ENCODE data around the gene VAC14.
A peak's percentile ranks its signal among the peaks of the same experiment; 100 is the strongest.

The VAC14 gene

GRCh38 chr16:70737377-70738082 lies 63.4 kb downstream of the VAC14 start:
- DNase-seq (ENCODE audit: low read depth): peak; percentile 94
- no peak for TF ChIP-seq CTCF (IDR thresholded peaks at IDR 0.05; ENCODE audit: low read depth, low read length, missing control alignments)
- in situ Hi-C loops (cut with HindIII; ENCODE audit: low sequenced_read_pairs): no loop called here
- no peak overlapping the region for H3K4me3 ChIP-seq (ENCODE audit: low read depth, low read length)

GRCh38 chr16:70736465-70737376 lies 64.2 kb downstream of the VAC14 start:
- no peak for TF ChIP-seq CTCF (IDR thresholded peaks at IDR 0.05; ENCODE audit: low read depth, low read length, missing control alignments)
- in situ Hi-C loops (cut with HindIII; ENCODE audit: low sequenced_read_pairs): no loop called here
- no peak overlapping the region for H3K4me3 ChIP-seq (ENCODE audit: low read depth, low read length)
- DNase-seq (ENCODE audit: low read depth): no peak

GRCh38 chr16:70735141-70735979 lies 65.6 kb downstream of the VAC14 start:
- in situ Hi-C loops (cut with HindIII; ENCODE audit: low sequenced_read_pairs): no loop called here
- DNase-seq (ENCODE audit: low read depth): no peak
- H3K4me3 ChIP-seq (ENCODE audit: low read depth, low read length): no peak overlapping the region
- no peak for TF ChIP-seq CTCF (IDR thresholded peaks at IDR 0.05; ENCODE audit: low read depth, low read length, missing control alignments)

- no peak for TF ChIP-seq CTCF (IDR thresholded peaks at IDR 0.05; ENCODE audit: low read depth, low read length, missing control alignments)
These were observed 66.3 kb downstream of the VAC14 start for GRCh38 chr16:70734522-70735095.

GRCh38 chr16:70730944-70731343 lies 70.0 kb downstream of the VAC14 start:
- TF ChIP-seq CTCF (IDR thresholded peaks at IDR 0.05; ENCODE audit: low read depth, low read length, missing control alignments): no peak
- in situ Hi-C loops (cut with HindIII; ENCODE audit: low sequenced_read_pairs): no loop called here
- no peak overlapping the region for H3K4me3 ChIP-seq (ENCODE audit: low read depth, low read length)
- DNase-seq (ENCODE audit: low read depth): no peak

More at GRCh38 chr16:70734522-70735095, 66.3 kb downstream of the VAC14 start:
- H3K4me3 ChIP-seq (ENCODE audit: low read depth, low read length): no peak overlapping the region
- in situ Hi-C loops (cut with HindIII; ENCODE audit: low sequenced_read_pairs): no loop called here
- no peak for DNase-seq (ENCODE audit: low read depth)

- no peak for DNase-seq (ENCODE audit: low read depth)
- no peak overlapping the region for H3K4me3 ChIP-seq (ENCODE audit: low read depth, low read length)
- in situ Hi-C loops (cut with HindIII; ENCODE audit: low sequenced_read_pairs): no loop called here
- TF ChIP-seq CTCF (IDR thresholded peaks at IDR 0.05; ENCODE audit: low read depth, low read length, missing control alignments): no peak
These were observed 70.9 kb downstream of the VAC14 start for GRCh38 chr16:70730031-70730430.

Data from astrocyte of the cerebellum (primary cell).